IPS-20b (cell line): ENCODE data around the gene TOR1B.
"Not testable (repeated sequence)": the region's sequence is repeated elsewhere in the genome, so short reads cannot be mapped to it uniquely, and the experiment has no call there.

Experiments used
- H3K27ac ChIP-seq: one replicate; pipeline ENCODE4 v1.5.1; 2013; ENCODE audit warnings: low read length
- H3K27me3 ChIP-seq: 2 replicates; pipeline ENCODE4 v1.6.1; 2013; ENCODE audit warnings: mild to moderate bottlenecking, low read length, inconsistent platforms; ENCODE audit not compliant: insufficient read depth
- H3K36me3 ChIP-seq: 2 replicates; pipeline ENCODE4 v1.6.1; 2013; ENCODE audit warnings: low read depth, mild to moderate bottlenecking, inconsistent platforms, low read length, moderate library complexity; ENCODE audit not compliant: insufficient read depth
- H3K4me1 ChIP-seq: 2 replicates; pipeline ENCODE4 v1.6.1; 2013; ENCODE audit warnings: mild to moderate bottlenecking, control low read depth, inconsistent platforms, low read length, moderate library complexity; ENCODE audit not compliant: insufficient read depth
- H3K4me3 ChIP-seq: 2 replicates; pipeline ENCODE4 v1.5.1; 2013; ENCODE audit warnings: mild to moderate bottlenecking, low read length, inconsistent platforms
- H3K9ac ChIP-seq: 2 replicates; pipeline ENCODE4 v1.6.1; 2013; ENCODE audit warnings: low read depth, mild to moderate bottlenecking, inconsistent platforms, low read length, moderate library complexity
- H3K9me3 ChIP-seq: 2 replicates; pipeline ENCODE4 v1.6.1; 2013; ENCODE audit warnings: mild to moderate bottlenecking, low read depth, low read length, inconsistent platforms; ENCODE audit not compliant: insufficient read depth

The TOR1B gene

GRCh38 chr9:129762985-129763926 lies 39.7 kb upstream of the TOR1B start:
- Histone ChIP-seq H3K27ac (no peak overlapping the region), H3K9ac (no peak overlapping the region), H3K9me3 (no peaks in the 10 kb centered on the region), H3K4me3 (no peak overlapping the region), H3K36me3 (no peaks in the 10 kb centered on the region), H3K4me1 (no peaks in the 10 kb centered on the region), H3K27me3 (no peaks in the 10 kb centered on the region)

GRCh38 chr9:129765764-129766317 lies 37.1 kb upstream of the TOR1B start:
- Histone ChIP-seq H3K9me3 (no peaks in the 10 kb centered on the region), H3K4me1 (no peaks in the 10 kb centered on the region), H3K4me3 (no peak overlapping the region), H3K27ac (no peak overlapping the region), H3K27me3 (no peaks in the 10 kb centered on the region), H3K9ac (no peak overlapping the region), H3K36me3 (no peaks in the 10 kb centered on the region)

GRCh38 chr9:129768486-129768885 lies 34.5 kb upstream of the TOR1B start:
- H3K36me3 ChIP-seq = no peaks in the 10 kb centered on the region
- H3K9ac ChIP-seq = no peak overlapping the region
- H3K9me3 ChIP-seq = no peaks in the 10 kb centered on the region
- no peak overlapping the region for H3K27ac ChIP-seq
- H3K27me3 ChIP-seq = no peaks in the 10 kb centered on the region
- no peak overlapping the region for H3K4me3 ChIP-seq
- no peaks in the 10 kb centered on the region for H3K4me1 ChIP-seq

GRCh38 chr9:129769669-129770068 lies 33.3 kb upstream of the TOR1B start:
- Histone ChIP-seq H3K4me1 (no peaks in the 10 kb centered on the region), H3K9ac (no peak overlapping the region), H3K36me3 (no peaks in the 10 kb centered on the region), H3K9me3 (no peaks in the 10 kb centered on the region), H3K27ac (no peak overlapping the region), H3K4me3 (no peak overlapping the region), H3K27me3 (no peaks in the 10 kb centered on the region)

GRCh38 chr9:129770741-129771140 lies 32.2 kb upstream of the TOR1B start:
- H3K4me1 ChIP-seq = no peaks in the 10 kb centered on the region
- no peaks in the 10 kb centered on the region for H3K27me3 ChIP-seq
- H3K36me3 ChIP-seq = no peaks in the 10 kb centered on the region
- H3K9me3 ChIP-seq = no peaks in the 10 kb centered on the region
- H3K4me3 ChIP-seq = no peak overlapping the region
- H3K27ac ChIP-seq = no peak overlapping the region
- H3K9ac ChIP-seq = no peak overlapping the region

GRCh38 chr9:129773262-129774048 lies 29.5 kb upstream of the TOR1B start:
- Histone ChIP-seq H3K9ac (no peak overlapping the region), H3K27ac (no peak overlapping the region), H3K9me3 (no peaks in the 10 kb centered on the region), H3K36me3 (no peaks in the 10 kb centered on the region), H3K4me1 (peaks cover 4% of the 10 kb centered on the region; the same call in 1 of the 2 replicates), H3K4me3 (no peak overlapping the region), H3K27me3 (no peaks in the 10 kb centered on the region)

DNA sequence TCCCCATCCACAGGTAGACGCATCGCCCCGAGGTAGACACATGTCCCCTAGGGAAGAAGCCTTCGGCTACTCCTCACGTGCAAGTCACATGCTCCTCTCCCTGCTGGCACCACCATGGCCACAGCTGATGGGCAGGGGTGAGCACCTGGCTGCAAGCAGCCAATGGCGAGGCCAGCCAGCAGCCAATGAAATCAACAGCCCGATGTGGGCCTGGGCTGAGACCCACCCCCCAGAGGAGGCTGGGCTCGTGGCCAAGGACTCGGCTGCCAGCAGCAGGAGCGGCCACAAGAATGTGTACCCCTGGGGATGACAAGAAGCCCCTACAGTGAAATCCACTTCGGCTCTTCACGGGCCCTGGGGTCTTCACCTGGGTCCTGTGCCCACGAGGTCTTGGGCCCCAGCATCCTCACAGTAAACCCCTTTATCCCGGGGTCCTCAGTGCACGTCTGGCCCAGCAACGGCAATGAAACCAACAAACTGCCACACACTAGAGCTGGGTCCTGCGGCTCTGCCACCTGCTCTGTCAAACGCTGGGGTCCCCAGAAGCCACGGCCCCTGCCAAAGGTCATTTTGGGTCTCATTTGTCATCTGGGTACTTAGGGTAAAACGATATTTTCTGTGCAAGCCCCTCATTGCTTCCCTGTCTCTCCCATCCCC lies 28.1 kb upstream of the TOR1B start:
- H3K27me3 ChIP-seq = no peaks in the 10 kb centered on the region
- H3K9me3 ChIP-seq = no peaks in the 10 kb centered on the region
- peaks cover 4% of the 10 kb centered on the region; the same call in 1 of the 2 replicates for H3K4me1 ChIP-seq
- H3K27ac ChIP-seq = no peak overlapping the region
- H3K4me3 ChIP-seq = no peak overlapping the region
- no peaks in the 10 kb centered on the region for H3K36me3 ChIP-seq
- no peak overlapping the region for H3K9ac ChIP-seq

GRCh38 chr9:129775448-129775798 lies 27.6 kb upstream of the TOR1B start:
- H3K9ac ChIP-seq = no peak overlapping the region
- no peaks in the 10 kb centered on the region for H3K27me3 ChIP-seq
- no peaks in the 10 kb centered on the region for H3K36me3 ChIP-seq
- H3K9me3 ChIP-seq = no peaks in the 10 kb centered on the region
- H3K27ac ChIP-seq = no peak overlapping the region
- no peak overlapping the region for H3K4me3 ChIP-seq
- peaks cover 4% of the 10 kb centered on the region; the same call in 1 of the 2 replicates for H3K4me1 ChIP-seq

DNA sequence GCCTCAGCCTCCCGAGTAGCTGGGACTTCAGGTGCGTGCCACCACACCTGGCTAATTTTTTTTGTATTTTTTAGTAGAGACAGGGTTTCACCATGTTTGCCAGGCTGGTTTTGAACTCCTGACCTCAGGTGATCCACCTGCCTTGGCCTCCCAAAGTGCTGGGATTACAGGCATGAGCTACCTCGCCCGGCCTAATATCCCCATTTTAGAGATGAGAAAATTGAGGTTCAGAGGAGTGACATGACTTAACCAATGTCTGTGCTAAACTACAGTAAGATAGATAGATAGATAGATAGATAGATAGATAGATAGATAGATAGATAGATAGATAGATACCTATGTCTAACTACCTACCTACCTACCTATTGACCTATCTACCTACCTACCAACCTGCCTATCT lies 26.9 kb upstream of the TOR1B start:
- H3K27ac ChIP-seq, H3K9me3 ChIP-seq, H3K4me1 ChIP-seq, H3K27me3 ChIP-seq, H3K4me3 ChIP-seq, H3K36me3 ChIP-seq, H3K9ac ChIP-seq: not testable (repeated sequence)

DNA sequence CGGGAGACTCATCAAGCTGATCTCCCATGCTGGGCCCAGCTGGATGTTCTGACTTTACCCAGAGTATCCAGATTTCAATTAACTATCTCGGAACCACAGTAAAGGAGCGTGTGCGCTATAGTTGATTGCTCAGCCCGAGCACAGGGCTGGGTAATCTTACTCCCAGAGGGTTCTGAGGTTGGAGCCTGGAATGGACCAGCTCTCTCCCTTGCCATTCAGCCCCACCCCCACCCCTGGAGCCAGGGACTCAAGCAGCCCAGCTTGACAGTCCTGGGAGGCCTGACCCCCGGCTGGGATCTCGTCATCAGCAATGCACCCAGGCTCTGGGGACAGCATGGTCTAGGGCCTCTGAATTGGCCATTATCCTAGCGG lies 26.4 kb upstream of the TOR1B start:
- Histone ChIP-seq H3K36me3 (no peaks in the 10 kb centered on the region), H3K27me3 (no peaks in the 10 kb centered on the region), H3K4me3 (no peak overlapping the region), H3K9me3 (no peaks in the 10 kb centered on the region), H3K4me1 (peaks cover 4% of the 10 kb centered on the region; the same call in 1 of the 2 replicates), H3K27ac (no peak overlapping the region), H3K9ac (no peak overlapping the region)

- no peaks in the 10 kb centered on the region for H3K36me3 ChIP-seq
- H3K27me3 ChIP-seq = no peaks in the 10 kb centered on the region
- no peak overlapping the region for H3K27ac ChIP-seq
- peaks cover 4% of the 10 kb centered on the region; the same call in 1 of the 2 replicates for H3K4me1 ChIP-seq
- no peaks in the 10 kb centered on the region for H3K9me3 ChIP-seq
- no peak overlapping the region for H3K9ac ChIP-seq
- no peak overlapping the region for H3K4me3 ChIP-seq
These were observed 25.8 kb upstream of the TOR1B start for GRCh38 chr9:129776938-129777768.
